Endothelial cell of hepatic sinusoid (primary cell): ENCODE results near the gene ALG6.
"Not testable (repeated sequence)": the region's sequence is repeated elsewhere in the genome, so short reads cannot be mapped to it uniquely, and the experiment has no call there.

Experiments used
- in situ Hi-C: cut with HindIII; loops from 2 replicates; pipeline ENCODE4 v1.10.0; 2017; ENCODE audit warnings: low sequenced_read_pairs

ALG6 gene

DNA sequence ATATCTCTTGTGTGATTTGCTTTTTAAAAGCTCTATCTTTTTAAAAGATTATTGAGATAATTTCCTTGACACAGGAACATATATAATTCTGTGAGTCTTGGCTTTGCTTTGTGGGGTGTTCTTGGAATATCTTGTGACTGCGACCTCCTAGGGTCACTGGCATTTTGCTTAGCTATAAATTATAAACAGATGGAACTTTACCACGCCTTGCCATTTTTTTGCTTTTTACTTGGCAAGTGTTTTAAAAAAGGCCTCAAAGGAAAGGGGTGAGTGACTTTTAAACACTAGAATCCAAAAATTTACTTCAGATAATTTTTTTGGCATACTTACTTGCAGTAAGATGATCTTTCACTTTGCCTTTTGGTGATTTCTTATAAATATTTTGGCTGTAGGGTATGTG, 43.6 kb downstream of the ALG6 start:
- in situ Hi-C loops, result no loop called here

DNA sequence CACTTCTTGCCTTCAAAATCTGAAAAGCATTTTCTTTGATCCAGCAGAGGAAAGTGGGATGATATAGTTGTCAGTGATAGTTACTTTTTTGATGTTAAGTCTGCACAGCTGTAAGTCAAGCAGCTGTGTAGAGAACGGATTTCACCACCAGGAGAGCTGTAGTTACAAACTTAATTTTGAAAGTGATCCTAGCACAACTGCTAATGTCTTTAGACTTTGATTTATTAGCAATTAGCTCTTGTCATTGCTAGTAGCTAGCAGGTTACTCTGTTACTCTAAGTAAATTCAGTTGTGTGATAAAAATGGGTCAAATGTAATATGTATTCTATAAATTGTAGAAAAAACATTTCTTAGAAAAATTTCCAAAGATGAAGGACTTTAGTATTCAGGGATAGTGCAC, 46.0 kb downstream of the ALG6 start:
- in situ Hi-C loops, result no loop called here

DNA sequence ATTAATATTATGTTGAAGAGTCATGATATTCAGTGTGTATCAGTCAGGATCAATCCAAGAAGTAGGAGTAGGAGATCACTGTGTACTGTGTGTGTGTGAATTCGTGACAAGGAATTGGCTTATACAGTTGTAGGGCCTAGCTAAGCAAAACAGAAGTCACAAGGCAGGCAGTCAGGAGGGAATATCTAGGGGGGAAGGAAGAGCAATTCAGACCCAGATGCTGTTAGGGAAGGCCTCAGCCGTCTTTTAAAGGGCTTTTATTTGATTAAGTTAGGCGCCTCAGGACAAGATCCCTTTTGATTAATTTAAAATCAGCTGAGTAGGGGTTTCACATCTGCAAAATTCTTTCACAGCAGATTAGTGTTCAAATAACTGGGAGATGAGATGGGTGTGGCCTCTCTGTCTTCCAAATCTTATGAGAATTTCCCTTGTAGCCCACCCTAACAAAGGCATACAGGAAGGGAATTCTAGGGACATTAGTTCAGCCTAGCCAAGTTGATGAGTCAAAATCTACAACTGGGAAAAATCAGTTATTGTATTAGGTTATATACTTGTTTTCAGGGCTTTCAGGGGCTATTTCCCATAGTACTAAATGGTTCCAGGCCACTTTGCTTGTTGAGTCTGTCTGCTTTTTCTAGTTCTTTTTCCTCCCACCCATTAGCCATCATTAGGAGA, 47.4 kb downstream of the ALG6 start:
- in situ Hi-C loops, result no loop called here

DNA sequence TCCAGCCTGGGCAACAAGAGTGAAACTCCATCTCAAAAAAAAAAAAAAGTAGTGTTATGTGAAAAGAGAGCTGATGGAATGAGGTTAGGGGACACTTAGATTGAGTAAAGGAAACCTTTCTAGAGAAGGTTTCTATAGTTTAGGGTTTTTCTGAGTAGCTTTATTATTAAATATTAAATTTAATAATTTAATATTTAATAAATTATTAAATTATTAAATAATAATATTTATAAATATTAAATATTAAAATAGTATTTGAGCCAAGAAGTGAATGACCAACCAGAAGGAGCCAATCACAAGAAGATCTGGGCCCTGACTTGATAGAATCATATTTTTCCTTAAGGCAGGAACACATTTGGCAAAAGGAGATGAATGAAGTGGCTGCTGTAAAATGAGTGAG, 50.7 kb downstream of the ALG6 start:
- in situ Hi-C loops, result no loop called here

DNA sequence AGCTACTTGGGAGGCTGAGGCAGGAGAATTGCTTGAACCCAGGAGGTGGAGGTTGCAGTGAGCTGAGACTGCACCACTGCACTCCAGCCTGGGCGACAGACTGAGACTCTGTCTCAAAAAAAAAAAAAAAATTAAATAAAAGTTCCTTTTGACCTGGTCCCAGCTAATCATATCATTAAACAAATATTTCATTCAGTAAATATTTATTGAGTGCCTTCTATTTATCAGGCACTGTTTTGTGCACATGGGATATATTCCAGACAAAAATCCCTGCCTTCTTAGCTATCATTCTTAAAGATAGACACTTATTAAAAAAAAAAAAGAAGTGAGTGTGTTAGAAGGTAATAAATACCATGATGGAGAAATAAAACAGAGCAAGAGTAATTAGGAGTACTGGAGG, 53.3 kb downstream of the ALG6 start:
- in situ Hi-C loops, result not testable (repeated sequence)

DNA sequence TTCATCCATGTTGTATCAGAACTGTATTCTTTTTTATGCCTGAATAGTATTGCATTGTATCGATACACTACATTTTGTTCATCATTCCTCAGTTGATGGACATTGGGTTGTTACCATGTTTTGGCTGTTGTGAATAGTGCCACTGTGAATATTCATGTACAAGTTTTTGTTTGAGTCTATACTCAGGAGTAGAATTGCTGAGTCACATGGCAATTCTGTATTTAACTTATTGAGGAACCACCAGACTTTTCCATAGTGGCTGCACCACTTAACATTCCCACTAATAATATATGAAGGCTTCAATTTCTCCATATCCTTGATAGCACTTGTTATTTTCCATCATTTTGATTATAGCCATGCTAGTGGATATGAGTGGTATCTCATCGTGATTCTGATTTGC, 56.2 kb downstream of the ALG6 start:
- in situ Hi-C loops, result no loop called here

DNA sequence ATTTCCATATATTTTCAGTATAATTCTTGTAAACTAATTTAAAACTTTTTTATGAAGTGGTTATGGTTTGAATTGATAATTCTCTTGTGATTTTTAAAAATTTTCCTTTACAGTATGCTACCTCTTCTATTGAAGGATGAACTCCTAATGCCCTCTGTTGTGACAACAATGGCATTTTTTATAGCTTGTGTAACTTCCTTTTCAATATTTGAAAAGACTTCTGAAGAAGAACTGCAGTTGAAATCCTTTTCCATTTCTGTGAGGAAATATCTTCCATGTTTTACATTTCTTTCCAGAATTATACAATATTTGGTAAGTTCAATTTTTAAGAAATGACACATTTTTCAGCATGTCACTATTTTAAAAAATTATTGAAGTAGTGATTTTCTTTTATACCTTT, 61.4 kb downstream of the ALG6 start:
- in situ Hi-C loops, result no loop called here

DNA sequence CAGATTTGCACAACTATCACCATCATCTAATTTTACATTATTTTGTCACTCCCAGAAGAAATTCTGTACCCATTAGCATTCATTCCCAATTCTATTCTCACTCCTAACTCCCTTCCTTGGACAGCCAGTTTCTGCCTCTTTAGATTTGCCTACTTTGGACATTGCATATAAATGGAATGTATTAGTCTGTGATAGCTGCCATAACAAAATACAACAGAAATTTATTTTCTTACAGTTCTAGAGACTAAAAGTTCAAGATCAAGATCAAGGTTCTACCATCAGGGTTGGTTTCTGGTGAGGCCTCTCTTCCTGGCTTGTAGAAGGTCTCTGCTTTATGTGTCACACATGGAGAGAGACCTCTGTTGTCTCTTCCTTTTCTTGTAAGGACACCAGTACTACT, 61.9 kb downstream of the ALG6 start:
- in situ Hi-C loops, result no loop called here

DNA sequence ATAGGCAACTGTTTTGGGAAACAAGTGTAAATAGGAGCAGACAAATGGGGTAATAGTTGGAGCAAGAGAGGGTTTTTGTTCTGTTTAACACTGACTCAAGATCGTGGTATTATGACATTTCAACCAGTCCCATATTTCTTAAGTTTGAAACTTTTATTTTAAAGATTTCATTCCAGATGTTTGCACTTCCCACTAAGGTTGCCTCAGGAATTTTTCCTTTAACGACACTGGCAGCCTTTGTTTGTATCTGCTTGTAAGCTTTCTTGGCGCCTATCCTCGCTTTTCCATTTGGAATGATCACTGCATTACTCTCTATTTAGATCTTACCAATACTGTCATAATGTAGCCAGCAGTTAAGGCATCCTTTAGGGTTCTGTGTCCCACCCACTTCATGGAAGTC, 67.7 kb downstream of the ALG6 start:
- in situ Hi-C loops, result loop anchor here (5.0 kb wide), 2 partner anchors 33 to 83 kb away; no protein-coding TSS in a partner anchor

DNA sequence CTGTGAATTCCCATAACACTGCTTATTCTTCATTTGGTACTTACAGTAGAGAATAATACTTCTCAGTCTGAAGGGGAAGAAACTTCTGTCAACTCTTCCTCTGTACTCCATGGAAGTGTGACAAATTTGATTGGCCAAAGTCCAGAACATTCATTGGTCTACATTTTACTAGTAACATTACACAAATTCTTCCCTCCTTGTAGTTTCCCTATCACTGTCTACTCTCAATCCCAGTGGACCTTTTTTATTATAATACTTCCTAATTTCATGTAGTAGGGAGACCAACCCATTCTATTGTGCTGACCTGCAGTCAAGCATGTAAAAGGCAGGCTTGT, 74.7 kb downstream of the ALG6 start:
- in situ Hi-C loops, result no loop called here

DNA sequence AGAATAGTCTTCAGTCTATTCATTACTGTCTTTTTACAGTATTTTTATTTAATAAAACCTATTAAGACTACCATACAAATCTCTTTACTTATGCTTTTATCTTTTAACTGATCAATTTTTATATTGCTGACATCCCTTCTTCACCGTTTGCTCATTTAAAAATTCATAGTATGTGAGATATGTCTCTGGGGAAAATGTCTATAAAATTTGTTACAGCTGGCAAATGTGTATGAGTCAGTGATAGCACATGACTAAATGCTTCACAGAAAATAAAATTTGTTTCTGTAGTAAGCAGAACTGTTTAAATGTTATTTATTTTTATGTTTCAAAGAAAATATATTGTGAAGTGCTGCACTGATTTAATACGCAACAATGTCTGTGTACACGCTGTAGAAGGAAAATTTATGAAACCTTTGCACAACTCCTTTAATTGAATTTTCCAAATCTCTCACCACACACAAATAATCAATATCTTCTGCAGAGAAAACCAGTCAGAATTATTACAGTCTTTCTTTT, 81.4 kb downstream of the ALG6 start:
- in situ Hi-C loops, result no loop called here

DNA sequence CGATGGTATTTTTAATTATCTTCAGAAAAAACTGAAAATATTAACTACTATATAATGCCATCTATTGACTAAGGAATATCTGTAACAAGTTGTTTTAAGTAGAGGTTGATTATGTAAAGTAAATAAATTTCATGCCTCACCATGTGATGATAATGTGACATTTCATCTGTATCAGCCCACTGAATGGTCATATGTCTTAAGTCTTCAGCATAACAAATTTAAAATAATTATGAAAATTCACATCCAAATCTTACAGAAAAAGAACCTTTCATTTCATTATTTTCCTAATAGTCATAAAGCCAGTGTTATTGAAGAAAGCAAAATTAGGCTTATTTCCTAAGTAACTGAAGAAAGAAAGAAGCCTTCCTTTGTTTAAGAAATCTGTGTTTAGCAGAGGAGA, 83.0 kb downstream of the ALG6 start:
- in situ Hi-C loops, result no loop called here

DNA sequence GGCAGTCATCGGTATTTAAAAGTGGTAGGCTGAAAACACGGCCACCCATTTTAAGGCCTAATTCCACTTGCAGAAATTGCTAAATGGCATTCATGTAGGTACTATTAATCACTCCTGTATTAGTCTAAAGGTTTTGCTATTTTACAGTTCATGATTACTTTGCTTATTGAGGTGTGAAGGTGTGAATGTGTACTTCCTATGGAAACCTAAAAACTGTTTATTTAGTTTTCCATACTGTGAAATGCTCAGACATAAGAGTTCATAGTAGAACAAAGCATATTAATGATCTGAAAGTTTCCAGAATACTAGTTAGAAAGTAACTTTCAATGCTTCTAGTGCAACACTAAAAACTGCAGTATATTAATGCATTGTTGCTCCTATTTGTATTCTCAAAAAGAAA, 85.8 kb downstream of the ALG6 start:
- in situ Hi-C loops, result no loop called here

DNA sequence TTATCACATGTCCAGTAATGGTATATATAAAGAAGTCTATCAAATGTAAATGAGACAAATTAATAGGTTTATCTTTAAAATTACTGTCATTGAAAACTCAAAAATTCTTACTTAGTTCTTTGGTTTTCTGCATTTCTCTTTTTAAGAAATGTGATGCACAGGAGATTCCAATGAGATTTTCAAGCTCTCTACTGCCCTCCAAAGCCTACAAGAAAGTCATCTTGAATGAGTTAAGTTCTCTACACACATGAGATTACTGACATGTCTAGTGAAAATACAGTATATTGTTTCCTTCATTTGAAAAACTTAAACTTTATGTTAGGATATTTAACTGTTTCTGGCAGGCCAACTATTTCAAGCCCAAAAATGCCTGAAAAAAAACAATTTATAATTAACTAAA, 86.8 kb downstream of the ALG6 start:
- in situ Hi-C loops, result no loop called here

DNA sequence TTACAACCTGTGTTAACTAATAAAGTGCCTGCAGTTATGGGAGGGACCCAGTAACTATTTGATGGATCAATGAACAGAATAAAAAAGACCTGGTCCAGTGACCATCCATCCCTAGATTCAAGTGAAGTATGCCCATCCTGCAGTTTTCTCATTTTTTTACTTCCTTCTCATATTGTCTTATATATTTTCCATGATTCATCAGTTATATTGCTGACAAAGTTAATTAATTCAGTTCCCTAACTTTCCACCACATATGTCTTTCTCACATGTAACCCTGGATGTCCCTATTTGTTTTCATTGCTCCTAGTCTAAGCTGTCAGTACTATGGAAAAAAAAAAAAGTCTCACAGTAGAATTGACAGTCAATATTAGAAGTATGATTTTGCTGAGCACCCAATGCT, 91.3 kb downstream of the ALG6 start:
- in situ Hi-C loops, result no loop called here

DNA sequence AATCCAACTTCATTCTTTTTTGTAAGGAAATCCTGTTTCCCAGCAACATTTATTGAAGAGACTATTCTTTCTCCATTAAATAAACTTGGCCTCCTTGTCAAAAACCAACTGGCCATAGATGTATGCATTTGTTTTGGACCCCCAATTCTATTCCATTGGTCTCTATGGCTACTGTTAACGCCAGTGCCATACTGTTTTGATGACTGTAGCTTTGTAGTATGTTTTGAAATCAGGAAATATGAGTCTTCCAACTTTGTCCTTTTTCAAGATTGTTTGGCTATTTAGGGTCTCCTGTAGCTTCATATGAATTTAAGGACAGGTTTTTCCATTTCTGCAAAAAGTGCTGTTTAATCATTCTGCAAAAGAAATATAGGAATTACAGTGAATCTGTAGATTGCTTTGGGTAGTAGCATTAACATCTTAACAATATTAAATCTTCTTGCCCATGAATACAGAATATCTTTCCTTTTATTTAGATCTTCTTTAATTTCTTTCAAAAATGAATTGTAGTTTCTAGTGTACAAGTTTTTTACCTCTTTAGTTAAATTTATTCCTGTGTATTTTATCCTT, 94.3 kb downstream of the ALG6 start:
- in situ Hi-C loops, result no loop called here

DNA sequence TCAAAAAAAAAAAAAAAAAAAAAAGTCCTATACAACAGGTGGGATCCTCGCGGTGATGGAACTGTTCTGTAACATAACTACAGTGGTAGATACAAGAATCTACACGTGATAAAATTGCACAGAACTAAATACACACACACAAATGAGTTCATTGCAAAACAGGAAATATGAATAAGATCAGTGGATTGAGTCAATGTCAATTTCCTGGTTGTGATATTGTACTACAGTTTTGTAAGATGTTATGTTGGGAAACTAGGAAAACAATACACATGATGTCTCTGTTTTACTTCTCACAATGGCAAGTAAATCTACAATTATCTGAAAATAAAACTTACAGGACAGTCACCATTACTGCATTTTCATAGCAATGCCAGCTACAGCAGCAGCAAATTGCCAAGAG, 95.8 kb downstream of the ALG6 start:
- in situ Hi-C loops, result no loop called here

DNA sequence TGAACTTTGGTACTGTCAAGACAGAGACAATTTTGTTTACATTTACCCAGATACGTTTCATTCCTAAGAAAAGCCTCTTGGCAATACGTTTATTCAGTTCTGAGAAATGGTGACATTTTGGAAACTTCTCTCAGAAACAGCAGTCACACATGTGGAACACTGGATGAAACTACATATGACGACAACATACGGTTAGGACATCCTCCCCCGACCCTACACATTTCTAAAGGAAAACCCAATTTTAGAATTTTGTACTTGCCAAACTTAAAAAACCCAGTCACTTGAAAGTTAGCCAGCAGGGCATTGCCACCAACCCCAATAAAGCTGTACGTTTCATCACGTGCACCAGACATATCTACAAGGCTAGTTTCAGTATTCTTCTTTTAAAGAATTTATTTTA, 98.8 kb downstream of the ALG6 start:
- in situ Hi-C loops, result no loop called here

DNA sequence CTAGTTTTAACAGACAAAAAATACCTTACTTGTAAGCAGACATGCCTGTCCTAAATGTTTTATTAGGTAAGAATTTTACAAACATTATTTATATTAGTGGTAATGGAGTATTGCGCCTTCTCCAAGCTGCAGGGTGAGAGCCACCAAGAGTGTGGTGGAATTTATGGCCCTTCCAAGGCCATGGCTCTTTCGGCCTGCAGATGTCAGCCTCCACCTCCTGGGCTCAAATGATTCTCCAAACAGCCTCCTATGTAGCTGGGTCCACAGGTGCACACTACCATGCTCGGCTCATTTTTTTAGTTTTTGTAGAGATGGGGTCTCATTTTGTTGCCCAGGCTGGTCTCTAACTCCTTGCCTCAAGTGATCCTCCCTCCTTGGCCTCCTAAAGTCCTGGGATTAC, 99.3 kb downstream of the ALG6 start:
- in situ Hi-C loops, result no loop called here

DNA sequence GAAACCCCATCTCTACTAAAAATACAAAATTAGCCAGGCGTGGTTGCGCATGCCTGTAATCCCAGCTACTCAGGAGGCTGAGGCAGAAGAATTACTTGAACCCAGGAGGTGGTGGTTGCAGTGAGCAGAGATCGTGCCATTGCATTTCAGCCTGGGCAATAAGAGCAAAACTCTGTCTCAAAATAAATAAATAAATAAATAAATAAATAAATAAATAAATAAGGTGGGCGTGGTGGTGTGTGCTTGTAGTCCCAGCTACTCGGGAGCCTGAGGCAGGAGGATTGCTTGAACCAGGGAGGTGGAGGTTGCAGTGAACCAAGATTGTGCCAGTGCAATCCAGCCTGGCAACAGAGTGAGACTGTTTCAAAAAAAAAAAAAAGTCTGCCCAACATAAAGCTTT, 101.3 kb downstream of the ALG6 start:
- in situ Hi-C loops, result not testable (repeated sequence)

DNA sequence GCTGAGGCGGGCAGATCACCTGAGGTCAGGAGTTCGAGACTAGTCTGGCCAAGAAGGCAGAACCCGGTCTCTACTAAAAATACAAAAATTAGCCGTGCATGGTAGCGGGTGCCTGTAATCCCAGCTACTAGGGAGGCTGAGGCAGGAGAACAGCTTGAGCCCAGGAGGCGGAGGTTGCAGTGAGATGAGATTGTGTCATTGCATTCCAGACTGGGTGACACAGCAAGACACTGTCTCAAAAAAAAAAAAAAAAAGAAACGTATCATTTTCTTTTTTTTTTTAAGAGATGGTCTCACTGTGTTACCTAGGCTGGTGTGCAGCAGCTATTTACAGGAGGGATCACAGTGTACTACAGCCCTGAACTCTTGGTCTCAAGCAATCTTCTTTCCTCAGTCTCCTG, 108.3 kb downstream of the ALG6 start:
- in situ Hi-C loops, result no loop called here

DNA sequence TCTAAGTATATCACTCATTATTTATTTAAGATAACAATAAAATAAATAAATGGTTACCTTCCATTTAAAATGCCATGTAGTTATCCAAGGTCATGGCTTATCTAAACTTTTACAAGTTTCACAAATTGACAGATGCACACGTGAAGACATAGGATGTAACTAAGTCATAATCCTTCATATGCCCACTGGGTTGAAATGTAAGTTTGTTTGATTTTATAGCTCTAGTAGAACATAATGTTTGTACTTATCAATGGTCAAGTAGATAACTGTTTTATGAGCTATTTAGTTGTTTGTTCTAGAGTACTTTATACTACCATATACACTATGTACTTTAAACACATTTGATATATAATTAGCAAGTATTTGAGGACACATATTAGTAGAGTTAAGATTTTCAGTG, 112.6 kb downstream of the ALG6 start:
- in situ Hi-C loops, result no loop called here

DNA sequence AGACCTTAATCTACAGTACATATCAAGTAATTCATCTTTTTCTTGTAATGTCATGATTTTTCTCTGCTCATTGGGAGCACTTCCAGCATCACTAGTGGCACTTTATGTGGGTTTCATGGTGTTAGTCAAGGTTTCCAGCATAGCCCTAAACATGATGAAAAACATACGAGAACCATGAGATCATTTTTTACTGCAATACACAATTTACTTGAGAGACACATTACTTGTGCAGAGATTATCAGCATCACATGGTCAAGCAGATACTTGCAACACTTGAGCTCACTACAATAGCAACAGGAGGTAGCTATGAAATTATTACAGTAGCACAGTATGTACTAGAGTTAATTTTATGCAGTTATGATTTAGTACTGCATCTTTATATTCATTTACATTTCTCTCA, 119.2 kb downstream of the ALG6 start:
- in situ Hi-C loops, result no loop called here
